ENCODE results near the gene CYB5A. TPM values are rescaled to one million over a fixed set of nuclear protein-coding genes. Genes with fewer than 3 reads are reported as not detected.

CYB5A gene
- total RNA-seq, result 10 to 100 TPM; 21.4 to 29.4 (median 23.4) TPM

GRCh38 chr18:74291771-74292540, at the start of gene CYB5A:
Gene CYB5A (minus strand): TSS chr18:74291963. CDS start chr18:74291875, 88 bp downstream.
- H3K9me3 ChIP-seq, result no peaks in the 10 kb centered on the region
- intact Hi-C loops (cut with DNase I; ENCODE audit: low total_unique reads), result loop anchor here (1.0 to 10.0 kb wide), 4 partner anchors 143 to 913 kb away; partner anchors contain the start of genes CNDP2, PTGR3, TIMM21 and ZNF407
- H3K36me3 ChIP-seq, result no peaks in the 10 kb centered on the region
- TF ChIP-seq POLR2A (IDR thresholded peaks at IDR 0.05), result no peak
- TF ChIP-seq, protein P1, sequence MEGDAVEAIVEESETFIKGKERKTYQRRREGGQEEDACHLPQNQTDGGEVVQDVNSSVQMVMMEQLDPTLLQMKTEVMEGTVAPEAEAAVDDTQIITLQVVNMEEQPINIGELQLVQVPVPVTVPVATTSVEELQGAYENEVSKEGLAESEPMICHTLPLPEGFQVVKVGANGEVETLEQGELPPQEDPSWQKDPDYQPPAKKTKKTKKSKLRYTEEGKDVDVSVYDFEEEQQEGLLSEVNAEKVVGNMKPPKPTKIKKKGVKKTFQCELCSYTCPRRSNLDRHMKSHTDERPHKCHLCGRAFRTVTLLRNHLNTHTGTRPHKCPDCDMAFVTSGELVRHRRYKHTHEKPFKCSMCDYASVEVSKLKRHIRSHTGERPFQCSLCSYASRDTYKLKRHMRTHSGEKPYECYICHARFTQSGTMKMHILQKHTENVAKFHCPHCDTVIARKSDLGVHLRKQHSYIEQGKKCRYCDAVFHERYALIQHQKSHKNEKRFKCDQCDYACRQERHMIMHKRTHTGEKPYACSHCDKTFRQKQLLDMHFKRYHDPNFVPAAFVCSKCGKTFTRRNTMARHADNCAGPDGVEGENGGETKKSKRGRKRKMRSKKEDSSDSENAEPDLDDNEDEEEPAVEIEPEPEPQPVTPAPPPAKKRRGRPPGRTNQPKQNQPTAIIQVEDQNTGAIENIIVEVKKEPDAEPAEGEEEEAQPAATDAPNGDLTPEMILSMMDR (IDR thresholded peaks at IDR 0.05 in 4 of 5, conservative IDR thresholded peaks at IDR 0.05 in 1 of 5), result no peak
- peaks cover 2 to 10% of the 10 kb centered on the region in 2 donors for H3K4me1 ChIP-seq
- no peaks in the 10 kb centered on the region for H3K27me3 ChIP-seq
- DNase-seq, result peak; percentile 97 to 98
- in situ Hi-C loops (cut with MboI; ENCODE audit: low sequenced_read_pairs in 4 of 4), result no loop called here
- peak within 1 kb of the TSS; percentile 75 to 96 (median 94) for H3K4me3 ChIP-seq
- peak within 1 kb of the TSS; percentile 57 to 83 (median 70) for H3K27ac ChIP-seq
- ATAC-seq, result peak; percentile 99 to 100

DNA sequence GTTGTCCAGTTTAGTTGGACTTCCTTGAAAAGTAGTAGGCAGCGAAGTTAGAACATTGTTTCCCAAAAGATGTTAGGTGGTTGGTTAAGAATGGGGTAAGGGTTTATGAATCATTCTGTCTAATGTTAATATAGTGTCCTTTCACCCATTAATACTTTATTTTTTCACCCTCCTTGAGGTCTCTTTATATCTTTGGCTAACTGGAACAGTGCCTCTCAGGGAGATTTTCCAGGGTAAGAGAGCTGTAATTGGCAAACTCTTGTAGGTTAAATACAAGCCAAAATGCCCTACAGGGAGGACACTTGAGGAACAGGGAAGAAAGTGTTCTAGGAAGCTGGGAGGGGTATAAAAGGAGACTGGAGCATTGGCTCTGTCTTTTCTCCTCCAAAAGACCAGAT, 46.1 kb upstream of the CYB5A start:
- no peaks in the 10 kb centered on the region for H3K4me1 ChIP-seq
- intact Hi-C loops (cut with DNase I; ENCODE audit: low total_unique reads) (no loop called here), in situ Hi-C loops (cut with MboI; ENCODE audit: low sequenced_read_pairs in 4 of 4) (loop anchor here in 1 of 4 donors (10.0 kb wide), 1 partner anchor 133 kb away; no protein-coding TSS in a partner anchor)
- ATAC-seq (no peak), DNase-seq (no peak)
- H3K27ac ChIP-seq, result no peak overlapping the region
- H3K9me3 ChIP-seq, result no peaks in the 10 kb centered on the region
- TF ChIP-seq POLR2A (IDR thresholded peaks at IDR 0.05), result no peak
- TF ChIP-seq, protein P1 (IDR thresholded peaks at IDR 0.05 in 4 of 5, conservative IDR thresholded peaks at IDR 0.05 in 1 of 5), result no peak
- no peak overlapping the region for H3K4me3 ChIP-seq
- no peaks in the 10 kb centered on the region for H3K27me3 ChIP-seq
- no peaks in the 10 kb centered on the region for H3K36me3 ChIP-seq

DNA sequence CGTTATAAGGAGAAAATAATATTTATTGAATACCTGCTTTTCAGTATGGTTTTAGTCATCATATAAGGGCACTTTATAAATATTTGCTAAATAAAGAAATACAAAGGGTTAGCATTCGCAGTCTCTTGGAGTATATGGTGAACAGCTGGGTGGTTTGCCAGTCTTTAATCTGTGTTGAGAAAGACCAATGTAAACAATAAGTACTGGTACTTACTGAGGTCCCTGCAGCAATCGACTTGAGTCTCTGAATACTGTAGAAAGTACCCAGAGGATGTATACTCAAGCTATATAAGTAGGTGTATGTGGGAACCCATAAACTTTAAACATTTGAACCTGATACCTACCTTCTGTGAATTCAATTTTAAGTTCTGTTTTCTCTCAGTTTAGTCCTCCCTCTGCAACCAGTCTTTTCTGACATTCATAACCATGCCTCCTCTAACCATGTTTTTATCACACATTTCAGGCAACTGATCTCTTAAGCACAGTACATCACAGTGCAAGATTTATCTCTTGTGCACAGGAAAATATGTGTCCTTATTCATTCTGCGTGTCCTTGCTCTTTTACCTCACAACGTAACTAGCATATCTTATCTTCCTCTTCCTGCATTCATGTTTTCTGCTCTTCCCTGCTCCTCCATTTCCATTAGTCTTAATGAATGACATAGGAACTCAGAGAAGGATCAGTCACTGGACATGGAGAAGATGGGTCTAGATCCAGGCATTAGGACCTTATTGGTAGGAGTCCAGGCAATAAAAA, 45.6 kb upstream of the CYB5A start:
- DNase-seq (no peak), ATAC-seq (no peak)
- Histone ChIP-seq H3K4me1 (no peaks in the 10 kb centered on the region), H3K9me3 (no peaks in the 10 kb centered on the region), H3K4me3 (no peak overlapping the region), H3K27me3 (no peaks in the 10 kb centered on the region), H3K36me3 (no peaks in the 10 kb centered on the region), H3K27ac (no peak overlapping the region)
- intact Hi-C loops (cut with DNase I; ENCODE audit: low total_unique reads), result no loop called here
- in situ Hi-C loops (cut with MboI; ENCODE audit: low sequenced_read_pairs in 4 of 4), result loop anchor here in 1 of 4 donors (10.0 kb wide), 1 partner anchor 133 kb away; no protein-coding TSS in a partner anchor
- no peak for TF ChIP-seq POLR2A (IDR thresholded peaks at IDR 0.05)
- TF ChIP-seq, protein P1 (IDR thresholded peaks at IDR 0.05 in 4 of 5, conservative IDR thresholded peaks at IDR 0.05 in 1 of 5), result no peak

GRCh38 chr18:74336656-74337055, 44.9 kb upstream of the CYB5A start:
- no peaks in the 10 kb centered on the region for H3K27me3 ChIP-seq
- in situ Hi-C loops (cut with MboI; ENCODE audit: low sequenced_read_pairs in 4 of 4), result loop anchor here in 1 of 4 donors (10.0 kb wide), 1 partner anchor 132 kb away; no protein-coding TSS in a partner anchor
- H3K4me1 ChIP-seq, result no peaks in the 10 kb centered on the region
- H3K36me3 ChIP-seq, result no peaks in the 10 kb centered on the region
- intact Hi-C loops (cut with DNase I; ENCODE audit: low total_unique reads), result no loop called here
- no peaks in the 10 kb centered on the region for H3K9me3 ChIP-seq
- TF ChIP-seq, protein P1 (IDR thresholded peaks at IDR 0.05 in 4 of 5, conservative IDR thresholded peaks at IDR 0.05 in 1 of 5), result no peak
- no peak for TF ChIP-seq POLR2A (IDR thresholded peaks at IDR 0.05)
- DNase-seq (no peak), ATAC-seq (no peak)
- H3K27ac ChIP-seq, result no peak overlapping the region
- H3K4me3 ChIP-seq, result no peak overlapping the region

Data from gastrocnemius medialis (tissue), 4 donors.